AG04450 (cell line): ENCODE results near the gene SARS2. TPM values are rescaled to one million over a fixed set of nuclear protein-coding genes. Genes with fewer than 3 reads are reported as not detected.

Experiments used
- CTCF ChIA-PET: fragments of 300-600, 350-600 bp; formaldehyde crosslinking; extraction: SDS; loops from one replicate; lab custom pipeline; 2022; ENCODE audit warnings: antibody characterized with exemption, inconsistent platforms; lab: Charles Lee
- POLR2A ChIA-PET: fragments of 350-600 bp; formaldehyde crosslinking; extraction: SDS; loops from one replicate; lab custom pipeline; 2021; ENCODE audit warnings: antibody characterized with exemption, inconsistent platforms; lab: Yijun Ruan, JAX
- DNase-seq: peaks from one replicate; pipeline ENCODE4 v3.0.0-alpha.2; 2011; ENCODE audit warnings: low read depth, low spot score
- H3K27ac ChIP-seq: one replicate; pipeline ENCODE4 v1.5.1; 2012; ENCODE audit warnings: low read depth, low read length, control low read depth
- H3K27me3 ChIP-seq: one replicate; pipeline ENCODE4 v1.6.0; 2012; ENCODE audit warnings: low read length; ENCODE audit not compliant: control insufficient read depth, insufficient read depth
- H3K4me3 ChIP-seq: 2 replicates; pipeline ENCODE4 v1.5.1; 2011; ENCODE audit warnings: mild to moderate bottlenecking, low read depth, low read length, control low read depth
- H3K9me3 ChIP-seq: 2 replicates; pipeline ENCODE4 v1.5.1; 2012; ENCODE audit warnings: low read length; ENCODE audit not compliant: control insufficient read depth, insufficient read depth
- polyA plus RNA-seq: library from polyadenylated mRNA; depleted of rRNA; stranded (reverse); fragments of >200 nt; gene quantifications from 2 replicates; pipeline ENCODE4 v1.2.3, GENCODE V29; 2011
- TF ChIP-seq, protein P1 (sequence below): IDR thresholded peaks from 2 replicates; pipeline ENCODE4 v1.5.1; 2011; ENCODE audit warnings: low read depth, low read length, control low read depth, inconsistent platforms

The SARS2 gene
- polyA plus RNA-seq, 1 experiment = 10.1 TPM

DNA sequence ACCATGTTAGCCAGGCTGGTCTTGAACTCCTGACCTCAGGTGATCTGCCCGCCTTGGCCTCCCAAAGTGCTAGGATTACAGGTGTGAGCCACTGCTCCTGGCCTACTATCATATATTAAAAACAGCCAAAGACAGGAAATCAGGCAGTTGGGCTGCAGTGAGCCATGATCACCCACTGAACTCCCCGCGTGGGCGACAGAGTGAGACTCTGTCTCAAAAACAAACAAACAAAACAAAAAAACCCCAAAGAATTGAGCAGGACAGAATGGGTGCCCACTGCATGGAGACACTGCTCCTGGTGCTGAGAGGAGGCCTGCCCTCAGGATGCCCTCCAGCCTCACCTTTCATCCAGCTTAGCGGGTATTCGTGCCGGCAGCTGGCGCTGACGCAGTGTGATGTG, 47.3 kb downstream of the SARS2 start:
- Histone ChIP-seq H3K27ac (no peak overlapping the region), H3K9me3 (no peaks in the 10 kb centered on the region), H3K4me3 (no peak overlapping the region), H3K27me3 (no peaks in the 10 kb centered on the region)
- DNase-seq = no peak
- TF ChIP-seq, protein P1, sequence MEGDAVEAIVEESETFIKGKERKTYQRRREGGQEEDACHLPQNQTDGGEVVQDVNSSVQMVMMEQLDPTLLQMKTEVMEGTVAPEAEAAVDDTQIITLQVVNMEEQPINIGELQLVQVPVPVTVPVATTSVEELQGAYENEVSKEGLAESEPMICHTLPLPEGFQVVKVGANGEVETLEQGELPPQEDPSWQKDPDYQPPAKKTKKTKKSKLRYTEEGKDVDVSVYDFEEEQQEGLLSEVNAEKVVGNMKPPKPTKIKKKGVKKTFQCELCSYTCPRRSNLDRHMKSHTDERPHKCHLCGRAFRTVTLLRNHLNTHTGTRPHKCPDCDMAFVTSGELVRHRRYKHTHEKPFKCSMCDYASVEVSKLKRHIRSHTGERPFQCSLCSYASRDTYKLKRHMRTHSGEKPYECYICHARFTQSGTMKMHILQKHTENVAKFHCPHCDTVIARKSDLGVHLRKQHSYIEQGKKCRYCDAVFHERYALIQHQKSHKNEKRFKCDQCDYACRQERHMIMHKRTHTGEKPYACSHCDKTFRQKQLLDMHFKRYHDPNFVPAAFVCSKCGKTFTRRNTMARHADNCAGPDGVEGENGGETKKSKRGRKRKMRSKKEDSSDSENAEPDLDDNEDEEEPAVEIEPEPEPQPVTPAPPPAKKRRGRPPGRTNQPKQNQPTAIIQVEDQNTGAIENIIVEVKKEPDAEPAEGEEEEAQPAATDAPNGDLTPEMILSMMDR = no peak
- CTCF ChIA-PET = no interaction called here
- POLR2A ChIA-PET = no interaction called here

DNA sequence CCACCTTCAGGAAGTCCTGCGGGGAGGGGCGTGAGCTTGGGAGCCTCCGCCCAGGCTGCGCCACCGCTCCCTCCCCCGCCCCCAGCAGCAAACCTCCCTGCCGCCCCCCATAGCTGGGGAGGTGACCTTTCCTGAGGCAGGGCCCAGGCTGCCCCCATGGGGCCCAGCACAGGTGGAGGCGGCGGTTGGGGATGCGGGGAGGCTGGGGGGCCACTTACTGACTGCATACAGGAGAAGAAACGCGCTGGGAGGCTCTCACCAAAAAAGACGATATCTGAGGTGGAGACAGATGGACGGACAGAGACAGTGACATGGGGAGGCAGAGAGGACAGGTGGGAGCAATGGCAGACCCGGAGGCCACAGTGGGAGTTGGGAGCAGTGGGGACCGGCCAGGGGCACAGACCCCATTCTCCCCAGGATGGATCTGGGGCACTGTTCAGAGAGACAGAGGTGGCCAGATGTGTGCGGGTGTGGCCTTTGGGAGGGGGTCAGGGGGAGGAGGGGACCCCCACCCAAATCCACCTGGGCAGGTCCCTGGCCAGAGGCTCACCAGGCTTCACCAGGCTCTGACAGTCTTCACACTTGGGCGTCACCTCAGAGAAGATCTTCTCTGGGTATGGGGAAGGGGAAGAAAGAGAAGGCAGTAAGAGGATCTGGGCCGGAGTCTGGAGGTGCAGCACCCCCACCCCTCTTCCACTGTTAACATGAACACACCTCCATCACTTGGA, 49.5 kb downstream of the SARS2 start:
- TF ChIP-seq, protein P1 = no peak
- no peak for DNase-seq
- no peaks in the 10 kb centered on the region for H3K9me3 ChIP-seq
- POLR2A ChIA-PET = no interaction called here
- no peak overlapping the region for H3K27ac ChIP-seq
- H3K4me3 ChIP-seq = no peak overlapping the region
- no peaks in the 10 kb centered on the region for H3K27me3 ChIP-seq
- CTCF ChIA-PET = interaction anchor here (1.1 kb wide), 1 partner anchor 12 kb away, joined by 4 read pairs; no protein-coding TSS in a partner anchor

DNA sequence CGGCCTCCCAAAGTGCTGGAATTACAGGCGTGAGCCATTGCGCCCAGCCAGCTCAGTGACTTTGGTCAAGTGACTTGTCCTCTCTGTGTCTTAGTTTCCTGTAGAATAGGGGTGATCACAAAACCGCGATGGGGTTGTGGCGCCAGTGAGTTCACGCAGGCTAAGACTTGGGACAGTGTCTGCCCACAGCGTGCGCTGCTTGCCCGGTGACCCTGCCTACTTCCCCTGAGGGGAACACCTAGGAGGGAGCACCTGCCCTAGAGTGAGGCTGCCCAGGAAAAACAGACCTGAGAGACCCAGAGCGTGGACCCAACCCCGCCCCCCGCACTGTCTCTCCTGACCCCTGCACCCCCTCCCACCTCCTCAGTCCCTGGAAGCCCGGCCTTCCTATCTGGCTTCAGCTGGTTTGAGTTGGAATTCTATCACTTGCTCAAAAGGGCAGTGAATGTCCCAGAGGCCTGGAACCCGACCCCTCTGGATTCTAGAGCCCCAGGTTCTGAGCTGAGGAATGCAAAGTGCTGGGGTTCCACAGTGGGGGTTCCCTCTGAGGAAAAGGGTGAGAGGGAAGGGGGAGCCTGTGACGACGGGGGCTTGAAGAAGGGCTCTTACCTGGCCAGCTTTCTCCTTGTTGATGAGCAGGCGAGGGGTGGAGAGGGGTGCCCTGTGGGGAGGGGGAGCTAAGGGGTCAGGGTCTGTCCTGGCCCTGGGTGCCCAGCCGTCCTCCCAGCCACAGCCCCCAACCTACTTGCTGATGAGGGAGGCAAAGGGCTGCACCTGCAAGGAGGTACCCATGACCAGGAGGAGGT, 50.3 kb downstream of the SARS2 start:
- CTCF ChIA-PET = interaction anchor here (1.1 kb wide), 1 partner anchor 11 kb away, joined by 4 read pairs; no protein-coding TSS in a partner anchor
- DNase-seq = no peak
- H3K27ac ChIP-seq = no peak overlapping the region
- TF ChIP-seq, protein P1 = no peak
- no peaks in the 10 kb centered on the region for H3K9me3 ChIP-seq
- H3K27me3 ChIP-seq = no peaks in the 10 kb centered on the region
- no peak overlapping the region for H3K4me3 ChIP-seq
- POLR2A ChIA-PET = no interaction called here

DNA sequence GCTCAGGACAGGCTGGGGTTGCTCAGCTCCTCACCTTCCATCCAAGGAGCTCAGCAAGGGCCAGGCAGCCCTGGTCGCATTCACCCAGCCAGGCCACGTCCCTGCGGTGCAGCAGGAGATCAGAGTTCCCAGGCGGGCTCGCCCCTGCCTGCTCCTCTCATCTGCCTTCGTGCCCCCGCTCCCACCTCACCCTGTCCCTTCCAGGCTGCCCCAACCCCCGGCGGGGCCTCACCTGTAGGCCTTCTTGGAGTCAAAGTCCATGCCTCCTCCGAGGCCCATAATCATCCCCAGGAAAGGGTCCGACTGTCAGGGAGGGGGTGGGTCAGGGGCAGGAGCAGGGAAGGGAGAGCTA, 51.2 kb downstream of the SARS2 start:
- DNase-seq = no peak
- no peaks in the 10 kb centered on the region for H3K9me3 ChIP-seq
- no peak overlapping the region for H3K4me3 ChIP-seq
- CTCF ChIA-PET = interaction anchor here (0.8 to 2.0 kb wide), 3 partner anchors 9 to 16 kb away, joined by 5 to 6 read pairs (median 5); no protein-coding TSS in a partner anchor
- no peaks in the 10 kb centered on the region for H3K27me3 ChIP-seq
- POLR2A ChIA-PET = no interaction called here
- TF ChIP-seq, protein P1 = no peak
- H3K27ac ChIP-seq = no peak overlapping the region
